ENCODE results near the gene RNU6-1.
A peak's percentile ranks its signal among the peaks of the same experiment; 100 is the strongest.

DNA sequence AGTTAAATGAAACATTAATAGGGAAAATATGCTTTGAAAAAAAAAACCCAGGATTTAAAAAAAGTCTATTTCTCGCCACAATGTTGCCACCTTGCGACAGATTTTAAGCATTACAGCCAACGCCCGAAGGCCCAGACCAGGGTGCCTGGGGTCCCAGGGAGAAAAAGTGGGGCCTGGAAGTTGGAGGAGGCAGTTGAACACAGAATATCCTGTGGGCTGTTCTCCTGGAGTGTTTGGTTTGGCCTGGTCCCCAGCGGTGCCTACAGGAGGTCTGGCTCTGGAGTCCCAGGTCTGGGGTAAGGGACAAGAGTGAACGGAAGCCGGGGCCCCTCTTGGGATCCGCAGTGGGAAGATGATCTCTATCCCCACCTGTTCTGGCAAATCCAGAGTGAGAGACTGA is 3.4 kb downstream of the RNU6-1 start:
- peak in 3 of 4 experiments; percentile 63 to 88 (median 66) for TF ChIP-seq CTCF (IDR thresholded peaks at IDR 0.05)
- TF ChIP-seq POLR2AphosphoS5 (IDR thresholded peaks at IDR 0.05), result no peak

Measured in gastroesophageal sphincter (tissue), 3 donors.